Adrenal gland (tissue), 12 donors: Measurements from ENCODE around the gene BAG2. TPM values are rescaled to one million over a fixed set of nuclear protein-coding genes. Genes with fewer than 3 reads are reported as not detected.

ENCODE experiments used
- DNase-seq, 7 donors: peaks; one replicate each; pipeline ENCODE4 v3.0.0-alpha.2; 2019 to 2020
- H3K27ac ChIP-seq, 5 donors: fragments of 200-600 bp; sonication (generic) in 4 of 5; 1 replicate in 3 of 5; 2 replicates in 2 of 5; pipeline versions ENCODE4 v1.5.1 to v1.8.0; 2016 to 2020; ENCODE audit warnings: mild to moderate bottlenecking in 1 of 5
- H3K27me3 ChIP-seq: fragments of 200-600 bp; 2 replicates; pipeline ENCODE4 v1.8.0; 2021
- H3K36me3 ChIP-seq, 2 donors: fragments of 200-600 bp; replicated peaks in 1 of 2; 1 replicate in 1 of 2; 2 replicates in 1 of 2; pipeline versions ENCODE4 v1.5.1 to v1.8.0; 2018 to 2022
- H3K4me1 ChIP-seq, 2 donors: fragments of 200-600 bp; replicated peaks in 1 of 2; 1 replicate in 1 of 2; 2 replicates in 1 of 2; pipeline versions ENCODE4 v1.5.1 to v1.8.0; 2018 to 2021
- H3K4me3 ChIP-seq, 4 donors: fragments of 200-600 bp; sonication (generic) in 3 of 4; one replicate each; pipeline ENCODE4 v1.5.1; 2016 to 2018
- H3K9me3 ChIP-seq, 3 donors: fragments of 200-600 bp; sonication (generic) in 1 of 3; replicated peaks in 1 of 3; 1 replicate in 2 of 3; 2 replicates in 1 of 3; pipeline versions ENCODE4 v1.5.1 to v1.8.0; 2016 to 2021
- CTCF ChIP-seq, 6 experiments: fragments of 450-650 bp in 4 of 6; fragments of 200-600 bp in 2 of 6; sonication (generic) in 1 of 6; IDR thresholded peaks; 1 replicate in 5 of 6; 2 replicates in 1 of 6; pipeline versions ENCODE4 v1.5.1 to v1.8.0; 2016 to 2021; ENCODE audit warnings: antibody characterized with exemption in 6 of 6, mild to moderate bottlenecking in 2 of 6, moderate library complexity in 1 of 6
- POLR2A ChIP-seq, 2 donors: fragments of 450-650 bp; IDR thresholded peaks; one replicate each; pipeline ENCODE4 v1.6.1; 2017; ENCODE audit warnings: antibody characterized with exemption in 2 of 2, mild to moderate bottlenecking in 2 of 2, moderate library complexity in 1 of 2
- WGBS, 4 donors: extraction: QIAGEN DNeasy Blood & Tissue Kit in 2 of 4; methylation state at CpG; one replicate each; pipeline versions ENCODE4 v1.1.5 to v1.1.7; 2013 to 2017; 5-methylcytosine and 5-hydroxymethylcytosine counted together
- intact Hi-C, 2 donors: fragments of 100-400 bp; cut with DNase I; formaldehyde crosslinking; loops; one replicate each; pipeline versions ENCODE4 v1.14.1 to v1.15.0; 2022 to 2023
- polyA plus RNA-seq, 3 donors: library from polyadenylated mRNA; stranded (reverse); fragments of 200-250 nt in 2 of 3; fragments of 350-450 nt in 1 of 3; fragmentation: Illumina TruSeq in 1 of 3; extraction: RNeasy Lipid Tissue Mini Kit (QIAGEN cat#74804) in 1 of 3; gene quantifications; one replicate each; pipeline ENCODE4 v1.2.3, GENCODE V29; 2013 to 2014
- total RNA-seq, 9 donors: library from RNA; depleted of rRNA in 4 of 9; stranded (reverse); fragments of >200 nt in 4 of 9; fragments of 120-200 nt in 1 of 9; fragmentation: NEBNext Ultra II Directional in 1 of 9; extraction: Animal tissue kit (Norgen Biotek cat#: 25700) in 1 of 9; gene quantifications; one replicate each; pipeline versions ENCODE4 v1.1.0 to v1.2.4, GENCODE V29; 2013 to 2023
- donor health status: healthy with polysubstance abuse.
- donor health status: Bipolar disorder and iron deficiency.
- donor health status: DM: yes; HTN: yes; CAD: no.
- donor health status: DM: no; HTN: no; CAD: no.
- donor health status: DM: no; HTN: no; CAD: no.
- donor health status: DM: yes; HTN: yes; CAD: no.

BAG2 gene
- total and polyA plus RNA-seq, 12 donors = 2.6 to 18.0 (median 7.5) TPM

- H3K27me3 ChIP-seq = no peaks in the 10 kb centered on the region
- no peak overlapping the region for H3K27ac ChIP-seq
- 92 to 95% (median 95%) methylated on average over 5 of the region's 5 CpGs for WGBS, 4 donors
- intact Hi-C loops = no loop called here
- DNase-seq = no peak
- H3K4me3 ChIP-seq = no peak overlapping the region
- H3K36me3 ChIP-seq = peaks cover 0 to 18% of the 10 kb centered on the region in 2 donors
- no peaks in the 10 kb centered on the region for H3K9me3 ChIP-seq
- H3K4me1 ChIP-seq = no peaks in the 10 kb centered on the region
- no peak for TF ChIP-seq CTCF (IDR thresholded peaks at IDR 0.05)
- TF ChIP-seq POLR2A (IDR thresholded peaks at IDR 0.05) = no peak
Observed at GRCh38 chr6:57147401-57147800, 24.7 kb upstream of the BAG2 start.

GRCh38 chr6:57147955-57148858 lies 23.9 kb upstream of the BAG2 start:
- Histone ChIP-seq H3K27ac (no peak overlapping the region), H3K9me3 (no peaks in the 10 kb centered on the region), H3K27me3 (no peaks in the 10 kb centered on the region), H3K4me3 (no peak overlapping the region), H3K36me3 (peaks cover 0 to 18% of the 10 kb centered on the region in 2 donors), H3K4me1 (no peaks in the 10 kb centered on the region)
- 83 to 87% (median 84%) methylated on average over 7 of the region's 7 CpGs for WGBS, 4 donors
- intact Hi-C loops = no loop called here
- DNase-seq = no peak
- TF ChIP-seq CTCF (IDR thresholded peaks at IDR 0.05) = no peak
- TF ChIP-seq POLR2A (IDR thresholded peaks at IDR 0.05) = no peak

GRCh38 chr6:57158658-57159057 lies 13.5 kb upstream of the BAG2 start:
- Histone ChIP-seq H3K4me1 (peaks cover 7 to 10% of the 10 kb centered on the region in 2 donors), H3K4me3 (no peak overlapping the region), H3K27ac (no peak overlapping the region), H3K27me3 (no peaks in the 10 kb centered on the region), H3K9me3 (no peaks in the 10 kb centered on the region), H3K36me3 (peaks cover 0 to 20% of the 10 kb centered on the region in 2 donors)
- DNase-seq = no peak
- no peak for TF ChIP-seq CTCF (IDR thresholded peaks at IDR 0.05)
- TF ChIP-seq POLR2A (IDR thresholded peaks at IDR 0.05) = no peak
- intact Hi-C loops = no loop called here

GRCh38 chr6:57159127-57159526 lies 13.0 kb upstream of the BAG2 start:
- Histone ChIP-seq H3K36me3 (peaks cover 0 to 15% of the 10 kb centered on the region in 2 donors), H3K9me3 (no peaks in the 10 kb centered on the region), H3K27ac (no peak overlapping the region), H3K4me3 (no peak overlapping the region), H3K27me3 (no peaks in the 10 kb centered on the region), H3K4me1 (peaks cover 7 to 10% of the 10 kb centered on the region in 2 donors)
- DNase-seq = no peak
- TF ChIP-seq POLR2A (IDR thresholded peaks at IDR 0.05) (no peak), CTCF (IDR thresholded peaks at IDR 0.05) (no peak)
- intact Hi-C loops = no loop called here
- WGBS, 4 donors = 93 to 97% (median 95%) methylated on average over 2 of the region's 2 CpGs
